K562 (cell line): ENCODE data around the gene MAGI2. TPM values are rescaled to one million over a fixed set of nuclear protein-coding genes. Genes with fewer than 3 reads are reported as not detected.

Experiments
- ATAC-seq: fragments of 200-7000 bp; cut with Tn5 transposase; 3 replicates; pipeline ENCODE4 v1.9.1; 2020; ENCODE audit warnings: moderate library complexity
- BruUV-seq: library from RNA; stranded (reverse); fragments of 400-500 nt; replicated peaks from 2 replicates; lab custom pipeline; 2021; lab: Mats Ljungman, UMichigan
- CTCF ChIA-PET: fragments of 300-600 bp; formaldehyde crosslinking; extraction: SDS; loops from one replicate; lab custom pipeline; 2021; ENCODE audit warnings: low intra/inter-chr PET ratio; lab: Yijun Ruan, JAX
- POLR2A ChIA-PET: fragments of 300-600, 350-650 bp; sonication (Branson Sonifier 250); formaldehyde crosslinking; extraction: SDS; loops from one replicate; lab custom pipeline; 2021; ENCODE audit warnings: antibody characterized with exemption, inconsistent platforms; lab: Yijun Ruan, JAX
- DNase-seq, 4 experiments: peaks; one replicate each; pipeline versions ENCODE4 v3.0.0 to v3.0.0-alpha.2; 2011 to 2018; ENCODE audit warnings: low spot score in 3 of 4, mixed read lengths in 3 of 4; ENCODE audit errors: extremely low read depth in 1 of 4
- FAIRE-seq: peaks from 2 replicates; lab custom pipeline; 2011; peaks lifted over from hg19 to GRCh38; lab: Jason Lieb, UNC
- H2AFZ ChIP-seq: 2 replicates; pipeline ENCODE4 v1.6.0; 2011; ENCODE audit warnings: low read depth, low read length, control low read depth, inconsistent platforms
- H3K27ac ChIP-seq: fragments of 200-600 bp; 3 replicates; pipeline ENCODE4 v1.8.0; 2011; ENCODE audit warnings: low read depth, mild to moderate bottlenecking, control low read depth, inconsistent platforms, low read length, moderate library complexity, mixed read lengths; ENCODE audit errors: extremely low read depth
- H3K27me3 ChIP-seq, 2 experiments: fragments of 300-600 bp in 1 of 2; 2 replicates in 1 of 2; 3 replicates in 1 of 2; pipeline versions ENCODE4 v1.6.0 to v1.8.0; 2011; ENCODE audit warnings: inconsistent platforms in 2 of 2, low read length in 2 of 2, mild to moderate bottlenecking in 1 of 2, mixed read lengths in 1 of 2, moderate library complexity in 1 of 2; ENCODE audit not compliant: control insufficient read depth in 2 of 2, insufficient read depth in 2 of 2
- H3K36me3 ChIP-seq: fragments of 300-600 bp; 3 replicates; pipeline ENCODE4 v1.8.0; 2011; ENCODE audit warnings: mild to moderate bottlenecking, low read length, inconsistent platforms; ENCODE audit not compliant: control insufficient read depth, insufficient read depth
- H3K4me1 ChIP-seq, 2 experiments: fragments of 200-600 bp in 1 of 2; replicated peaks in 1 of 2; 2 replicates in 1 of 2; 3 replicates in 1 of 2; pipeline versions ENCODE4 v1.5.1 to v1.8.0; 2011; ENCODE audit warnings: inconsistent platforms in 2 of 2, low read length in 2 of 2, mild to moderate bottlenecking in 1 of 2, mixed read lengths in 1 of 2, moderate library complexity in 1 of 2; ENCODE audit not compliant: control insufficient read depth in 2 of 2, insufficient read depth in 2 of 2
- H3K4me2 ChIP-seq: 2 replicates; pipeline ENCODE4 v1.6.1; 2011; ENCODE audit warnings: low read length, control low read depth, inconsistent platforms, mixed read lengths; ENCODE audit not compliant: insufficient read depth
- H3K4me3 ChIP-seq: fragments of 200-600 bp; sonication (generic), shearing (Covaris generic); 2 replicates; pipeline ENCODE4 v1.5.1; 2016; ENCODE audit warnings: control low read depth, inconsistent platforms
- H3K79me2 ChIP-seq: fragments of 200-600 bp; 3 replicates; pipeline ENCODE4 v1.8.0; 2011; ENCODE audit warnings: low read length, inconsistent platforms; ENCODE audit not compliant: control insufficient read depth, insufficient read depth
- H3K9ac ChIP-seq, 2 experiments: 2 replicates each; pipeline versions ENCODE4 v1.6.0 to v1.6.1; 2011; ENCODE audit warnings: low read depth in 2 of 2, low read length in 2 of 2, control low read depth in 1 of 2, inconsistent platforms in 1 of 2, mild to moderate bottlenecking in 1 of 2, mixed read lengths in 1 of 2; ENCODE audit not compliant: insufficient read depth in 1 of 2
- H3K9me1 ChIP-seq: one replicate; pipeline ENCODE4 v1.6.0; 2011; ENCODE audit warnings: inconsistent platforms, mild to moderate bottlenecking, low read length, moderate library complexity; ENCODE audit not compliant: control insufficient read depth, insufficient read depth
- H3K9me3 ChIP-seq: replicated peaks from 2 replicates; pipeline ENCODE4 v1.5.1; 2011; ENCODE audit warnings: low read depth, low read length, inconsistent platforms; ENCODE audit not compliant: control insufficient read depth, insufficient read depth
- H4K20me1 ChIP-seq: replicated peaks from 2 replicates; pipeline ENCODE4 v1.6.1; 2011; ENCODE audit warnings: low read length, inconsistent platforms, mixed read lengths; ENCODE audit not compliant: control insufficient read depth, insufficient read depth
- ASH1L ChIP-seq: fragments of 450-650 bp; IDR thresholded peaks from 2 replicates; pipeline ENCODE4 v1.6.1; 2018; ENCODE audit warnings: borderline replicate concordance, mild to moderate bottlenecking, low read depth; ENCODE audit not compliant: partially characterized antibody
- BMI1 ChIP-seq: fragments of 150-350 bp; IDR thresholded peaks from 2 replicates; pipeline ENCODE4 v1.6.1; 2014; ENCODE audit warnings: low read length
- CGGBP1 ChIP-seq: fragments of 250-450 bp; sonication (Bioruptor Pico); IDR thresholded peaks from 2 replicates; pipeline ENCODE4 v1.9.0; 2021; ENCODE audit warnings: mild to moderate bottlenecking
- CHD2 ChIP-seq: IDR thresholded peaks from 2 replicates; pipeline ENCODE4 v1.6.1; 2011; ENCODE audit warnings: low read depth, low read length
- CREB3L1 ChIP-seq: fragments of 450-650 bp; IDR thresholded peaks from 2 replicates; pipeline ENCODE4 v1.6.1; 2014; ENCODE audit warnings: low read depth, mild to moderate bottlenecking, moderate library complexity, borderline replicate concordance
- GATAD2A ChIP-seq: fragments of 450-650 bp; IDR thresholded peaks from 2 replicates; pipeline ENCODE4 v1.6.1; 2017
- MAZ ChIP-seq, 2 experiments: fragments of 450-650 bp in 1 of 2; sonication (generic) in 1 of 2; formaldehyde crosslinking; IDR thresholded peaks in 1 of 2; conservative IDR thresholded peaks in 1 of 2; 2 replicates each; pipeline versions ENCODE4 v1.4.0 to v1.5.0; 2020; ENCODE audit warnings: mild to moderate bottlenecking in 1 of 2, missing genetic modification reagents in 1 of 2
- MCM3 ChIP-seq: fragments of 450-650 bp; IDR thresholded peaks from 2 replicates; pipeline ENCODE4 v1.6.1; 2016
- MEF2D ChIP-seq: conservative IDR thresholded peaks from 2 replicates; pipeline ENCODE4 v1.6.1; 2016; ENCODE audit warnings: low read depth, missing genetic modification characterization, missing compliant biosample characterization
- MXI1 ChIP-seq: IDR thresholded peaks from 2 replicates; pipeline ENCODE4 v1.6.1; 2011; ENCODE audit warnings: low read depth, mild to moderate bottlenecking, improper control_type of control experiment, low read length
- NELFE ChIP-seq: IDR thresholded peaks from 2 replicates; pipeline ENCODE4 v1.6.1; 2011; ENCODE audit warnings: mild to moderate bottlenecking; ENCODE audit not compliant: insufficient read depth, insufficient read length
- NFIX ChIP-seq: fragments of 250-450 bp; sonication (Bioruptor Pico); IDR thresholded peaks from 2 replicates; pipeline ENCODE4 v1.4.0; 2020; ENCODE audit warnings: low read depth, mild to moderate bottlenecking, moderate library complexity
- SIX5 ChIP-seq, 2 experiments: IDR thresholded peaks; 2 replicates each; pipeline ENCODE4 v1.6.1; 2011; ENCODE audit warnings: low read length in 2 of 2, borderline replicate concordance in 1 of 2, low read depth in 1 of 2, mild to moderate bottlenecking in 1 of 2, moderate library complexity in 1 of 2; ENCODE audit not compliant: insufficient read depth in 1 of 2
- TSC22D4 ChIP-seq: fragments of 450-650 bp; IDR thresholded peaks from 2 replicates; pipeline ENCODE4 v1.6.1; 2016; ENCODE audit warnings: missing genetic modification characterization, missing biosample characterization, control low read depth
- ZBTB5 ChIP-seq: fragments of 450-650 bp; IDR thresholded peaks from 2 replicates; pipeline ENCODE4 v1.6.1; 2017; ENCODE audit warnings: antibody characterized with exemption
- ZFP30 ChIP-seq: fragments of 250-450 bp; sonication (Bioruptor Pico); IDR thresholded peaks from 2 replicates; pipeline ENCODE4 v1.8.0; 2022; ENCODE audit warnings: moderate library complexity, mild to moderate bottlenecking, inconsistent platforms, borderline replicate concordance
- ZNF263 ChIP-seq: sonication (generic); formaldehyde crosslinking; IDR thresholded peaks from 2 replicates; pipeline ENCODE4 v1.8.0; 2022; ENCODE audit warnings: mild to moderate bottlenecking, missing genetic modification reagents, borderline replicate concordance
- ZNF280A ChIP-seq: fragments of 450-650 bp; IDR thresholded peaks from 2 replicates; pipeline ENCODE4 v1.6.1; 2018; ENCODE audit warnings: mild to moderate bottlenecking, low read depth; ENCODE audit not compliant: partially characterized antibody
- WGBS: fragments of 100-300 bp; shearing (Covaris generic); methylation state at CpG from one replicate; pipeline ENCODE4 v1.1.6; 2016; ENCODE audit warnings: low coverage, mixed read lengths; ENCODE audit not compliant: insufficient coverage; ENCODE audit errors: missing lambda C conversion rate; 5-methylcytosine and 5-hydroxymethylcytosine counted together
- in situ Hi-C: fragments of 300-500 bp; cut with MboI; formaldehyde crosslinking; loops from 4 replicates; pipeline ENCODE4 v1.15.0; 2018; ENCODE audit warnings: inconsistent platforms, mixed read lengths
- intact Hi-C: fragments of 100-400 bp; cut with micrococcal nuclease; formaldehyde crosslinking; loops from 2 replicates; pipeline ENCODE4 v1.14.2; 2022
- polyA plus RNA-seq, 8 experiments: library from polyadenylated mRNA; depleted of rRNA in 4 of 8; stranded (reverse) in 5 of 8; unstranded in 3 of 8; fragments of >200 nt; fragmentation: Nextera tagmentation in 2 of 8; fragmentation: Illumina TruSeq in 1 of 8; extraction: Ambion mirVana in 2 of 8; extraction: Trizol in 1 of 8; gene quantifications; 2 replicates each; pipeline versions ENCODE4 v1.2.1 to v1.2.3, GENCODE V29; 2011 to 2014; ENCODE audit warnings: inconsistent platforms in 1 of 8, missing spikeins in 1 of 8
- total RNA-seq, 7 experiments: library from RNA; depleted of rRNA in 6 of 7; stranded (reverse); fragments of >200 nt in 6 of 7; fragmentation: Illumina TruSeq in 2 of 7; extraction: Trizol in 2 of 7; gene quantifications; 2 replicates each; pipeline versions ENCODE4 v1.2.1 to v1.2.3, GENCODE V29; 2011 to 2021; ENCODE audit warnings: low replicate concordance in 1 of 7

MAGI2 gene
- total and polyA plus RNA-seq, 9 of the 15 experiments (the other 6 are each of a cell fraction or from before 2014, with no cell fraction given) = 0.27 to 1.4 (median 0.70) TPM

- Histone ChIP-seq H3K9ac (no peak overlapping the region), H3K4me1 (no peaks in the 10 kb centered on the region), H3K4me3 (no peak overlapping the region), H3K27me3 (no peaks in the 10 kb centered on the region), H3K79me2 (no peaks in the 10 kb centered on the region), H3K36me3 (no peaks in the 10 kb centered on the region), H3K27ac (no peak overlapping the region), H3K4me2 (no peak overlapping the region), H4K20me1 (no peaks in the 10 kb centered on the region), H3K9me1 (no peaks in the 10 kb centered on the region), H3K9me3 (no peaks in the 10 kb centered on the region), H2AFZ (no peak overlapping the region)
- in situ Hi-C loops (no loop called here), intact Hi-C loops (no loop called here)
- no peak for ATAC-seq
- ChIA-PET POLR2A (no interaction called here), CTCF (no interaction called here)
- DNase-seq = no peak
- no peak for FAIRE-seq
- no peak for TF ChIP-seq ZFP30 (CRISPR knock-in tag)
- TF ChIP-seq NELFE = no peak
- no peak for TF ChIP-seq NFIX (CRISPR knock-in tag)
- TF ChIP-seq CGGBP1 (CRISPR knock-in tag) = no peak
- TF ChIP-seq ASH1L = no peak
- no peak for TF ChIP-seq CREB3L1
- no peak for TF ChIP-seq ZBTB5
- no peak for TF ChIP-seq ZNF263 (CRISPR knock-in tag)
- no peak for TF ChIP-seq MXI1
- TF ChIP-seq GATAD2A = no peak
- no peak for TF ChIP-seq MCM3
- no peak for TF ChIP-seq CHD2
- TF ChIP-seq BMI1 = no peak
- no peak for TF ChIP-seq MAZ (CRISPR knock-in tag; conservative IDR thresholded peaks at IDR 0.05 in 1 of 2, IDR thresholded peaks at IDR 0.05 in 1 of 2)
- TF ChIP-seq SIX5 (IDR thresholded peaks at IDR 0.05; ENCODE audit: borderline replicate concordance in 1 of 2, insufficient read depth in 1 of 2, low read depth in 1 of 2, low read length in 2 of 2) = no peak
- no peak for TF ChIP-seq TSC22D4 (tag)
- no peak for TF ChIP-seq ZNF280A
- no peak for TF ChIP-seq MEF2D (tag)
- BruUV-seq = no TSS peak
- WGBS = 2% methylated on average over 2 of the region's 2 CpGs
These were observed 170.4 kb downstream of the MAGI2 start for GRCh38 chr7:79282882-79283602.
